K562 (cell line): ENCODE results near the gene COPS4.

Experiments used
- EHMT2 ChIP-seq: fragments of 450-650 bp; IDR thresholded peaks from 2 replicates; pipeline ENCODE4 v1.6.1; 2018; ENCODE audit warnings: antibody characterized with exemption
- KLF1 ChIP-seq: fragments of 450-650 bp; IDR thresholded peaks from 2 replicates; pipeline ENCODE4 v1.6.1; 2016; ENCODE audit warnings: missing genetic modification characterization, missing compliant biosample characterization
- NRF1 ChIP-seq, 2 experiments: fragments of 450-650 bp; IDR thresholded peaks in 1 of 2; conservative IDR thresholded peaks in 1 of 2; 2 replicates each; pipeline ENCODE4 v1.6.1; 2014; ENCODE audit warnings: mild to moderate bottlenecking in 2 of 2
- RFX5 ChIP-seq: IDR thresholded peaks from 2 replicates; pipeline ENCODE4 v1.6.1; 2011; ENCODE audit warnings: low read depth, mild to moderate bottlenecking, improper control_type of control experiment, low read length
- TAF9B ChIP-seq: fragments of 450-650 bp; IDR thresholded peaks from 2 replicates; pipeline ENCODE4 v1.6.1; 2018; ENCODE audit warnings: mild to moderate bottlenecking; ENCODE audit not compliant: partially characterized antibody
- TBL1XR1 ChIP-seq, 2 experiments: IDR thresholded peaks; 2 replicates each; pipeline ENCODE4 v1.6.1; 2012; ENCODE audit warnings: improper control_type of control experiment in 2 of 2, low read length in 2 of 2, mild to moderate bottlenecking in 1 of 2
- YBX1 ChIP-seq: fragments of 450-650 bp; IDR thresholded peaks from 2 replicates; pipeline ENCODE4 v1.7.1; 2016; ENCODE audit warnings: mild to moderate bottlenecking
- TF ChIP-seq, protein P1 (sequence below): fragments of 250-450 bp; sonication (Bioruptor Pico); IDR thresholded peaks from 2 replicates; pipeline ENCODE4 v1.4.0; 2020
- TF ChIP-seq, protein P2 (sequence below): IDR thresholded peaks from 3 replicates; pipeline ENCODE4 v1.6.1; 2011; ENCODE audit warnings: borderline replicate concordance, mild to moderate bottlenecking, moderate library complexity; ENCODE audit not compliant: insufficient read length; ENCODE audit errors: extremely low read depth
- TF ChIP-seq, protein P3 (sequence below): fragments of 450-650 bp; IDR thresholded peaks from 2 replicates; pipeline ENCODE4 v1.6.1; 2016; ENCODE audit warnings: low read depth

DNA sequence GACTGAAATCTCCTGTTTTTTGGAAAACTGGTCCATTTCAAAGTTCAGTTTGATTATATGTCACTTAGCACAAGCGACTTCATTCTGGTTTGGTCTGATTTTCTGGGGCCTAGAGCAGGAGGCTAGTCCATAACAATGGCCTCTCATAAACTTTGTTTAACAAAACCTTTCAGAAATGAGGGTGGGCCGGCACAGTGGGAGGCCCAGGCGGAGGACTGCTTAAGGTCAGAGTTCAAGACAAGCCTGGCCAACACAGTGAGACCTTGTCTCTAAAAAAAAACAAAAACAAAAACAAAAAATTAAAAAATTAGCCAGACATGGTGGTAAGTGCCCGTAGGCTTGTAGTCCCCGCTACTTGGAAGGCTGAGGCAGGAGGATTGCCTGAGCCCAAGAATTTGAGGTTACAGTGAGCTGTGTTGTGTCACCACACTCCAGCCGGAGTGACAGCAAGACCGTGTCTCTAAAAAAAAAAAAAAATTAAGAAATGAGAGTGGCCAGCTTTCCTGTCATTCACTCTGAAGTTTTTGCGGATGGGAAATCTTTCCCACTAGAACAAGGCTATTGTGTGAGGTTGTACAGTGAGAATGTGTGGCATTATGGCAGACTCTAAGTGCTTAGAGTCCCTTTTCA is 80.8 kb downstream of the COPS4 start:
- TF ChIP-seq TBL1XR1 (IDR thresholded peaks at IDR 0.05; ENCODE audit: low read length in 2 of 2) (no peak), EHMT2 (no peak), KLF1 (tag) (no peak), NRF1 (conservative IDR thresholded peaks at IDR 0.05 in 1 of 2, IDR thresholded peaks at IDR 0.05 in 1 of 2) (no peak), RFX5 (no peak), YBX1 (no peak), TAF9B (no peak)
- TF ChIP-seq, protein P1, sequence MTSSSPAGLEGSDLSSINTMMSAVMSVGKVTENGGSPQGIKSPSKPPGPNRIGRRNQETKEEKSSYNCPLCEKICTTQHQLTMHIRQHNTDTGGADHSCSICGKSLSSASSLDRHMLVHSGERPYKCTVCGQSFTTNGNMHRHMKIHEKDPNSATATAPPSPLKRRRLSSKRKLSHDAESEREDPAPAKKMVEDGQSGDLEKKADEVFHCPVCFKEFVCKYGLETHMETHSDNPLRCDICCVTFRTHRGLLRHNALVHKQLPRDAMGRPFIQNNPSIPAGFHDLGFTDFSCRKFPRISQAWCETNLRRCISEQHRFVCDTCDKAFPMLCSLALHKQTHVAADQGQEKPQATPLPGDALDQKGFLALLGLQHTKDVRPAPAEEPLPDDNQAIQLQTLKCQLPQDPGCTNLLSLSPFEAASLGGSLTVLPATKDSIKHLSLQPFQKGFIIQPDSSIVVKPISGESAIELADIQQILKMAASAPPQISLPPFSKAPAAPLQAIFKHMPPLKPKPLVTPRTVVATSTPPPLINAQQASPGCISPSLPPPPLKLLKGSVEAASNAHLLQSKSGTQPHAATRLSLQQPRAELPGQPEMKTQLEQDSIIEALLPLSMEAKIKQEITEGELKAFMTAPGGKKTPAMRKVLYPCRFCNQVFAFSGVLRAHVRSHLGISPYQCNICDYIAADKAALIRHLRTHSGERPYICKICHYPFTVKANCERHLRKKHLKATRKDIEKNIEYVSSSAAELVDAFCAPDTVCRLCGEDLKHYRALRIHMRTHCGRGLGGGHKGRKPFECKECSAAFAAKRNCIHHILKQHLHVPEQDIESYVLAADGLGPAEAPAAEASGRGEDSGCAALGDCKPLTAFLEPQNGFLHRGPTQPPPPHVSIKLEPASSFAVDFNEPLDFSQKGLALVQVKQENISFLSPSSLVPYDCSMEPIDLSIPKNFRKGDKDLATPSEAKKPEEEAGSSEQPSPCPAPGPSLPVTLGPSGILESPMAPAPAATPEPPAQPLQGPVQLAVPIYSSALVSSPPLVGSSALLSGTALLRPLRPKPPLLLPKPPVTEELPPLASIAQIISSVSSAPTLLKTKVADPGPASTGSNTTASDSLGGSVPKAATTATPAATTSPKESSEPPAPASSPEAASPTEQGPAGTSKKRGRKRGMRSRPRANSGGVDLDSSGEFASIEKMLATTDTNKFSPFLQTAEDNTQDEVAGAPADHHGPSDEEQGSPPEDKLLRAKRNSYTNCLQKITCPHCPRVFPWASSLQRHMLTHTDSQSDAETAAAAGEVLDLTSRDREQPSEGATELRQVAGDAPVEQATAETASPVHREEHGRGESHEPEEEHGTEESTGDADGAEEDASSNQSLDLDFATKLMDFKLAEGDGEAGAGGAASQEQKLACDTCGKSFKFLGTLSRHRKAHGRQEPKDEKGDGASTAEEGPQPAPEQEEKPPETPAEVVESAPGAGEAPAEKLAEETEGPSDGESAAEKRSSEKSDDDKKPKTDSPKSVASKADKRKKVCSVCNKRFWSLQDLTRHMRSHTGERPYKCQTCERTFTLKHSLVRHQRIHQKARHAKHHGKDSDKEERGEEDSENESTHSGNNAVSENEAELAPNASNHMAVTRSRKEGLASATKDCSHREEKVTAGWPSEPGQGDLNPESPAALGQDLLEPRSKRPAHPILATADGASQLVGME: no peak
- TF ChIP-seq, protein P2, sequence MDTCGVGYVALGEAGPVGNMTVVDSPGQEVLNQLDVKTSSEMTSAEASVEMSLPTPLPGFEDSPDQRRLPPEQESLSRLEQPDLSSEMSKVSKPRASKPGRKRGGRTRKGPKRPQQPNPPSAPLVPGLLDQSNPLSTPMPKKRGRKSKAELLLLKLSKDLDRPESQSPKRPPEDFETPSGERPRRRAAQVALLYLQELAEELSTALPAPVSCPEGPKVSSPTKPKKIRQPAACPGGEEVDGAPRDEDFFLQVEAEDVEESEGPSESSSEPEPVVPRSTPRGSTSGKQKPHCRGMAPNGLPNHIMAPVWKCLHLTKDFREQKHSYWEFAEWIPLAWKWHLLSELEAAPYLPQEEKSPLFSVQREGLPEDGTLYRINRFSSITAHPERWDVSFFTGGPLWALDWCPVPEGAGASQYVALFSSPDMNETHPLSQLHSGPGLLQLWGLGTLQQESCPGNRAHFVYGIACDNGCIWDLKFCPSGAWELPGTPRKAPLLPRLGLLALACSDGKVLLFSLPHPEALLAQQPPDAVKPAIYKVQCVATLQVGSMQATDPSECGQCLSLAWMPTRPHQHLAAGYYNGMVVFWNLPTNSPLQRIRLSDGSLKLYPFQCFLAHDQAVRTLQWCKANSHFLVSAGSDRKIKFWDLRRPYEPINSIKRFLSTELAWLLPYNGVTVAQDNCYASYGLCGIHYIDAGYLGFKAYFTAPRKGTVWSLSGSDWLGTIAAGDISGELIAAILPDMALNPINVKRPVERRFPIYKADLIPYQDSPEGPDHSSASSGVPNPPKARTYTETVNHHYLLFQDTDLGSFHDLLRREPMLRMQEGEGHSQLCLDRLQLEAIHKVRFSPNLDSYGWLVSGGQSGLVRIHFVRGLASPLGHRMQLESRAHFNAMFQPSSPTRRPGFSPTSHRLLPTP: no peak
- TF ChIP-seq, protein P3, sequence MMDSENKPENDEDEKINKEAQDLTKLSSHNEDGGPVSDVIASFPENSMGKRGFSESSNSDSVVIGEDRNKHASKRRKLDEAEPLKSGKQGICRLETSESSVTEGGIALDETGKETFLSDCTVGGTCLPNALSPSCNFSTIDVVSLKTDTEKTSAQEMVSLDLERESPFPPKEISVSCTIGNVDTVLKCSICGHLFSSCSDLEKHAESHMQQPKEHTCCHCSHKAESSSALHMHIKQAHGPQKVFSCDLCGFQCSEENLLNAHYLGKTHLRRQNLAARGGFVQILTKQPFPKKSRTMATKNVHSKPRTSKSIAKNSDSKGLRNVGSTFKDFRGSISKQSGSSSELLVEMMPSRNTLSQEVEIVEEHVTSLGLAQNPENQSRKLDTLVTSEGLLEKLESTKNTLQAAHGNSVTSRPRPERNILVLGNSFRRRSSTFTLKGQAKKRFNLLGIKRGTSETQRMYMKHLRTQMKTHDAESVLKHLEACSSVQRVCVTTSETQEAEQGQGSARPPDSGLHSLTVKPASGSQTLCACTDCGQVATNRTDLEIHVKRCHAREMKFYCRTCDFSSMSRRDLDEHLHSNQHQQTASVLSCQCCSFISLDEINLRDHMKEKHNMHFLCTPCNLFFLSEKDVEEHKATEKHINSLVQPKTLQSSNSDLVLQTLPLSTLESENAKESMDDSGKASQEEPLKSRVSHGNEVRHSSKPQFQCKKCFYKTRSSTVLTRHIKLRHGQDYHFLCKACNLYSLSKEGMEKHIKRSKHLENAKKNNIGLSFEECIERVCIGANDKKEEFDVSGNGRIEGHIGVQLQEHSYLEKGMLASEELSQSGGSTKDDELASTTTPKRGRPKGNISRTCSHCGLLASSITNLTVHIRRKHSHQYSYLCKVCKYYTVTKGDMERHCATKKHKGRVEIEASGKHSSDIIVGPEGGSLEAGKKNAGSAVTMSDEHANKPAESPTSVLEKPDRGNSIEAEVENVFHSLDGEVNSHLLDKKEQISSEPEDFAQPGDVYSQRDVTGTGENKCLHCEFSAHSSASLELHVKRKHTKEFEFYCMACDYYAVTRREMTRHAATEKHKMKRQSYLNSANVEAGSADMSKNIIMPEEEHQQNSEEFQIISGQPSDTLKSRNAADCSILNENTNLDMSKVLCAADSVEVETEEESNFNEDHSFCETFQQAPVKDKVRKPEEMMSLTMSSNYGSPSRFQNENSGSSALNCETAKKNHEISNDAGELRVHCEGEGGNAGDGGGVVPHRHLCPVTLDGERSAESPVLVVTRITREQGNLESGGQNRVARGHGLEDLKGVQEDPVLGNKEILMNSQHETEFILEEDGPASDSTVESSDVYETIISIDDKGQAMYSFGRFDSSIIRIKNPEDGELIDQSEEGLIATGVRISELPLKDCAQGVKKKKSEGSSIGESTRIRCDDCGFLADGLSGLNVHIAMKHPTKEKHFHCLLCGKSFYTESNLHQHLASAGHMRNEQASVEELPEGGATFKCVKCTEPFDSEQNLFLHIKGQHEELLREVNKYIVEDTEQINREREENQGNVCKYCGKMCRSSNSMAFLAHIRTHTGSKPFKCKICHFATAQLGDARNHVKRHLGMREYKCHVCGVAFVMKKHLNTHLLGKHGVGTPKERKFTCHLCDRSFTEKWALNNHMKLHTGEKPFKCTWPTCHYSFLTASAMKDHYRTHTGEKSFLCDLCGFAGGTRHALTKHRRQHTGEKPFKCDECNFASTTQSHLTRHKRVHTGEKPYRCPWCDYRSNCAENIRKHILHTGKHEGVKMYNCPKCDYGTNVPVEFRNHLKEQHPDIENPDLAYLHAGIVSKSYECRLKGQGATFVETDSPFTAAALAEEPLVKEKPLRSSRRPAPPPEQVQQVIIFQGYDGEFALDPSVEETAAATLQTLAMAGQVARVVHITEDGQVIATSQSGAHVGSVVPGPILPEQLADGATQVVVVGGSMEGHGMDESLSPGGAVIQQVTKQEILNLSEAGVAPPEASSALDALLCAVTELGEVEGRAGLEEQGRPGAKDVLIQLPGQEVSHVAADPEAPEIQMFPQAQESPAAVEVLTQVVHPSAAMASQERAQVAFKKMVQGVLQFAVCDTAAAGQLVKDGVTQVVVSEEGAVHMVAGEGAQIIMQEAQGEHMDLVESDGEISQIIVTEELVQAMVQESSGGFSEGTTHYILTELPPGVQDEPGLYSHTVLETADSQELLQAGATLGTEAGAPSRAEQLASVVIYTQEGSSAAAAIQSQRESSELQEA: no peak
